IMR-90 (cell line): Measurements from ENCODE around the gene ADCY4.

ENCODE experiments used
- BHLHE40 ChIP-seq: fragments of 150-350 bp; IDR thresholded peaks from 2 replicates; pipeline ENCODE4 v1.6.1; 2016; ENCODE audit warnings: mild to moderate bottlenecking, low read depth, low read length
- MXI1 ChIP-seq: IDR thresholded peaks from 2 replicates; pipeline ENCODE4 v1.6.1; 2012; ENCODE audit warnings: low read depth, mild to moderate bottlenecking, low read length, moderate library complexity, borderline replicate concordance
- POLR2A ChIP-seq: IDR thresholded peaks from 2 replicates; pipeline ENCODE4 v1.6.1; 2012; ENCODE audit warnings: mild to moderate bottlenecking, low read depth, low read length
- RAD21 ChIP-seq: IDR thresholded peaks from 2 replicates; pipeline ENCODE4 v1.6.1; 2012; ENCODE audit warnings: low read length, improper control_type of control experiment
- RCOR1 ChIP-seq: IDR thresholded peaks from 2 replicates; pipeline ENCODE4 v1.6.1; 2012; ENCODE audit warnings: mild to moderate bottlenecking, low read length, improper control_type of control experiment; ENCODE audit not compliant: insufficient replicate concordance
- SMC3 ChIP-seq: fragments of 150-350 bp; IDR thresholded peaks from 2 replicates; pipeline ENCODE4 v1.6.1; 2016; ENCODE audit warnings: low read depth, mild to moderate bottlenecking, antibody characterized with exemption, low read length, moderate library complexity

GRCh38 chr14:24367514-24368211 lies 32.8 kb upstream of the ADCY4 start, which contains the start of gene NFATC4:
- TF ChIP-seq RAD21 (no peak), RCOR1 (no peak), POLR2A (no peak), BHLHE40 (no peak), SMC3 (no peak), MXI1 (no peak)
